OCI-LY1 (cell line): Measurements from ENCODE around the gene CLSTN2.

Experiments used
- H2AFZ ChIP-seq: fragments of 200-600 bp; sonication (generic), shearing (Covaris generic); 2 replicates; pipeline ENCODE4 v1.6.0; 2014; ENCODE audit warnings: antibody characterized with exemption, mild to moderate bottlenecking, low read length
- H3F3A ChIP-seq: fragments of 200-600 bp; sonication (generic), shearing (Covaris generic); 2 replicates; pipeline ENCODE4 v1.6.0; 2014; ENCODE audit warnings: mild to moderate bottlenecking, antibody characterized with exemption, low read length, moderate library complexity; ENCODE audit not compliant: insufficient read depth
- H3K27ac ChIP-seq: fragments of 200-600 bp; sonication (generic); 2 replicates; pipeline ENCODE4 v1.5.1; 2014; ENCODE audit warnings: low read length, mixed run types, mild to moderate bottlenecking, low read depth; ENCODE audit not compliant: poor library complexity, severe bottlenecking
- H3K27me3 ChIP-seq: fragments of 200-600 bp; sonication (generic); 2 replicates; pipeline ENCODE4 v1.6.0; 2014; ENCODE audit warnings: antibody characterized with exemption, mild to moderate bottlenecking, low read length, moderate library complexity; ENCODE audit not compliant: insufficient read depth
- H3K36me3 ChIP-seq: fragments of 200-600 bp; sonication (generic); 2 replicates; pipeline ENCODE4 v1.6.1; 2014; ENCODE audit warnings: mild to moderate bottlenecking, antibody characterized with exemption, low read length, moderate library complexity, mixed read lengths; ENCODE audit not compliant: insufficient read depth
- H3K4me1 ChIP-seq: fragments of 200-600 bp; sonication (generic); 2 replicates; pipeline ENCODE4 v1.5.1; 2014; ENCODE audit warnings: mild to moderate bottlenecking, low read length, moderate library complexity; ENCODE audit not compliant: insufficient read depth, severe bottlenecking
- H3K4me2 ChIP-seq: fragments of 200-600 bp; sonication (generic), shearing (Covaris generic); 2 replicates; pipeline ENCODE4 v1.6.1; 2014; ENCODE audit warnings: low read length
- H3K4me3 ChIP-seq: fragments of 200-600 bp; sonication (generic); 2 replicates; pipeline ENCODE4 v1.5.1; 2014; ENCODE audit warnings: low read length, low read depth, mild to moderate bottlenecking, mixed read lengths; ENCODE audit not compliant: poor library complexity, severe bottlenecking
- H3K79me2 ChIP-seq: fragments of 200-600 bp; shearing (Covaris generic); 2 replicates; pipeline ENCODE4 v1.6.1; 2016; ENCODE audit warnings: mixed run types, low read length, mixed read lengths; ENCODE audit not compliant: insufficient read depth
- H3K9ac ChIP-seq: fragments of 200-600 bp; sonication (generic), shearing (Covaris generic); 2 replicates; pipeline ENCODE4 v1.6.1; 2014; ENCODE audit warnings: mild to moderate bottlenecking, low read length, mixed read lengths
- H3K9me2 ChIP-seq: fragments of 200-600 bp; sonication (generic), shearing (Covaris generic); 2 replicates; pipeline ENCODE4 v1.6.1; 2014; ENCODE audit warnings: low read depth, mild to moderate bottlenecking, low read length, mixed read lengths
- H3K9me3 ChIP-seq: fragments of 200-600 bp; shearing (Covaris generic); 2 replicates; pipeline ENCODE4 v1.6.1; 2014; ENCODE audit warnings: low read length, mixed read lengths
- H4K20me1 ChIP-seq: fragments of 200-600 bp; sonication (generic), shearing (Covaris generic); 2 replicates; pipeline ENCODE4 v1.6.0; 2016; ENCODE audit warnings: mild to moderate bottlenecking, low read length; ENCODE audit not compliant: insufficient read depth
- CTCF ChIP-seq: fragments of 200-600 bp; sonication (generic), shearing (Covaris generic); IDR thresholded peaks from 2 replicates; pipeline ENCODE4 v1.5.1; 2017; ENCODE audit warnings: mild to moderate bottlenecking, antibody characterized with exemption, low read length, moderate library complexity, mixed read lengths
- EZH2 ChIP-seq: fragments of 200-600 bp; sonication (generic), shearing (Covaris generic); IDR thresholded peaks from 2 replicates; pipeline ENCODE4 v1.8.0; 2017; ENCODE audit warnings: borderline replicate concordance, mixed run types, mild to moderate bottlenecking, antibody characterized with exemption, low read length, moderate library complexity, mixed read lengths

CLSTN2 gene

GRCh38 chr3:140467796-140468315 is 532.9 kb downstream of the CLSTN2 start:
- H2AFZ ChIP-seq = no peak overlapping the region
- H3K4me3 ChIP-seq = no peak overlapping the region
- no peaks in the 10 kb centered on the region for H3K9me2 ChIP-seq
- H3K4me1 ChIP-seq = no peaks in the 10 kb centered on the region
- H3K4me2 ChIP-seq = no peak overlapping the region
- no peaks in the 10 kb centered on the region for H4K20me1 ChIP-seq
- H3K27ac ChIP-seq = no peak overlapping the region
- H3K9ac ChIP-seq = no peak overlapping the region
- no peaks in the 10 kb centered on the region for H3F3A ChIP-seq
- H3K27me3 ChIP-seq = no peaks in the 10 kb centered on the region; the same call in 1 of the 2 replicates
- H3K9me3 ChIP-seq = no peaks in the 10 kb centered on the region
- TF ChIP-seq CTCF (no peak), EZH2 (no peak)
- H3K79me2 ChIP-seq = no peaks in the 10 kb centered on the region
- no peaks in the 10 kb centered on the region for H3K36me3 ChIP-seq

DNA sequence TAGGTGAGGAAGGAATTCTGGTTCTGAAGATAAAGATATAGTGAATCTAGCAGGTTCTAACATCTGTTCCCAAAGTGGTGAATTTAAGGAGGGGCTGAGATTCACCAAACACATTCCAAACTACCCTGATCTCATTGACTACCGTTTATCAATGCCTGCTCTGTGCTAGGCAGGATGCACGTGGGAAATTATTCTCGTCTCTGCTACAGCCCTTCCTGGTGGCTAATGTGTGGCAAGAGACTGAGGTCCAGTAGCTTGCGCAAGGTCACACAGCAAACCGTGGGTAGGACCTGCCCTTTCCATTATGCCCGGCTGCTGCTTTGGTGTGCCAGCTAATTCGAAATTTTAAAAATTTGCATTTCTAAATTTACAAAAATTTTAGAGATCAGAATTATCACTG is 533.4 kb downstream of the CLSTN2 start:
- Histone ChIP-seq H3K4me2 (no peak overlapping the region), H4K20me1 (no peaks in the 10 kb centered on the region), H3K4me1 (no peaks in the 10 kb centered on the region), H3F3A (no peaks in the 10 kb centered on the region), H3K27me3 (no peaks in the 10 kb centered on the region; the same call in 1 of the 2 replicates), H3K36me3 (no peaks in the 10 kb centered on the region), H3K9me2 (no peaks in the 10 kb centered on the region), H3K27ac (no peak overlapping the region), H3K79me2 (no peaks in the 10 kb centered on the region), H3K9ac (no peak overlapping the region), H3K9me3 (no peaks in the 10 kb centered on the region), H2AFZ (no peak overlapping the region), H3K4me3 (no peak overlapping the region)
- TF ChIP-seq CTCF = no peak
- TF ChIP-seq EZH2 = no peak

DNA sequence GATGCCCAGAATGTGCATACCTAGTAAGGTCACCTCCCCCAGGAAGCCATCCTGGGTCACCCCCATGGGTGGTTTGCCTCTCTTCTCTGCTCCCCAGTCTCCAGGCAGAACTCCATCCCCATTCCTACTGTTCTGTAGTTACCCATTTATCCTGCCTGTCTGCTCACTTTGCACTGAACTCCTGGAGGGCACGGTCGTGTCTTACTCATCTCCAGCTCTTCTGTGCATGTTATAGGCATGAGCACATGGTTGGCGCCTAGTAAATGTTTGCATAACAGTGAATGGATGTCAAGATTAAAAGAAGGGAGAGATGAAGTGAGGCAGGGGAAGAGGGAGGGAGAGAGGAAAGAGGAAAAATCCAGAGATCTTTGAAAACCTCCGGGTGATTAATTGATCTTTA is 534.5 kb downstream of the CLSTN2 start:
- Histone ChIP-seq H3F3A (no peaks in the 10 kb centered on the region), H2AFZ (no peak overlapping the region), H3K4me3 (no peak overlapping the region), H3K27me3 (no peaks in the 10 kb centered on the region; the same call in 1 of the 2 replicates), H3K9me2 (no peaks in the 10 kb centered on the region), H3K4me2 (no peak overlapping the region), H3K79me2 (no peaks in the 10 kb centered on the region), H3K9me3 (no peaks in the 10 kb centered on the region), H3K27ac (no peak overlapping the region), H3K4me1 (no peaks in the 10 kb centered on the region), H3K36me3 (no peaks in the 10 kb centered on the region), H3K9ac (no peak overlapping the region), H4K20me1 (no peaks in the 10 kb centered on the region)
- TF ChIP-seq CTCF (no peak), EZH2 (no peak)
